Measurements from ENCODE around the gene TTYH1. TPM values are rescaled to one million over a fixed set of nuclear protein-coding genes. Genes with fewer than 3 reads are reported as not detected.
"Not testable (repeated sequence)": the region's sequence is repeated elsewhere in the genome, so short reads cannot be mapped to it uniquely, and the experiment has no call there.

The TTYH1 gene
- total RNA-seq: 1 to 10 TPM in 3 of 9 donors, under 1 TPM in 3, not detected in 3; 0.61 to 4.0 (median 1.2) TPM
- 1 to 10 TPM in 2 of 3 donors, not detected in 1; 1.6 to 1.7 TPM for polyA plus RNA-seq
- long read RNA-seq, donor 1: 0 reads
- long read RNA-seq, donor 2: 0 reads
- long read RNA-seq, donor 3: 0 reads
- long read RNA-seq, donor 4: 0 reads
- long read RNA-seq, donor 5: 0 reads
- long read RNA-seq, donor 6, partial matches to known transcripts: 1 of 1 reads
- long read RNA-seq, donor 6, other reads (novel, unspliced or antisense): 0 of 1 reads
- long read RNA-seq, donor 7: 0 reads
- long read RNA-seq, donor 8, partial matches to known transcripts: 0 of 1 reads
- long read RNA-seq, donor 8, other reads (novel, unspliced or antisense): 0 of 1 reads
- long read RNA-seq, donor 9: 0 reads
- long read RNA-seq, donor 10: 0 reads

DNA sequence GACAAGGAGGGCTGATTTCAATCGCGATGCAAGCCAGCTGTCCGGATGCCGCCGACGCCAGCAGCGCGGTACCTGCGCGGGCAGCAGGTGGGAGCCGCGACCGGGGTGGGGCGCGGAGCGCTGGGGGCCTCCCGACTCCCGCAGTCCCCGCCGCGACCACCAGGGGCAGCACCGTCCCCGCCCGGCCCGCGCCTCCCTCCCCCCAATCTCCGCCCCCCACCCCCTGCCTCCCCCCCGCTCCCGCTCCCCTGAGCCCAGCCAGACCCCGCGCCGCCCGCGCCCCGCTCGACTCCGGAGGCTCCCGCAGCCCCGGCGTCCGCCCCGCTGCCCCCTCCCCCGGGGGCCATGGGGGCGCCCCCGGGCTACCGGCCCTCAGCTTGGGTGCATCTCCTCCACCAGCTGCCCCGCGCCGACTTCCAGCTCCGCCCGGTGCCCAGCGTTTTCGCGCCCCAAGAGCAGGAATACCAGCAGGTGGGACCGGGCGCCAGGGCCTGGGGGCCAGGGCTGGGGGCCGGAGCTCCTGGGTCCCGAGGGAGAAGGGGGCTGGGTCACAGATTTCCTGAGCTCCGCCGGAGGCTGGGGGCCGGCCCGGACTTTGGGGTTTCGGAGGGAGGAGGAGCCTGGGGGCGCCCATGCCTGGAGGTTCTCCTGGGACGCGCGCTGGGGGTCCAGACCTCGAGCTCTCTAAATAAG lies at the start of gene TTYH1:
Gene TTYH1, plus strand, starts transcription at position 257 of the 693 bp plus-strand sequence. Its CDS starts 89 bp downstream, at position 346.
- Histone ChIP-seq H3K4me3 (no peak within 1 kb of the TSS), H3K4me1 (replicated peaks in 1 of 2) (peaks cover 0 to 5% of the 10 kb centered on the region in 2 donors), H3K9me3 (replicated peaks in 1 of 3) (no peaks in the 10 kb centered on the region), H3K27me3 (peaks cover 27% of the 10 kb centered on the region), H3K36me3 (replicated peaks in 1 of 2) (no peaks in the 10 kb centered on the region), H3K27ac (no peak within 1 kb of the TSS)
- WGBS, 4 donors: 2 to 5% (median 3%) methylated on average over 11 to 68 of the region's 68 CpGs
- no peak for TF ChIP-seq POLR2A (IDR thresholded peaks at IDR 0.05)
- TF ChIP-seq, protein P1, sequence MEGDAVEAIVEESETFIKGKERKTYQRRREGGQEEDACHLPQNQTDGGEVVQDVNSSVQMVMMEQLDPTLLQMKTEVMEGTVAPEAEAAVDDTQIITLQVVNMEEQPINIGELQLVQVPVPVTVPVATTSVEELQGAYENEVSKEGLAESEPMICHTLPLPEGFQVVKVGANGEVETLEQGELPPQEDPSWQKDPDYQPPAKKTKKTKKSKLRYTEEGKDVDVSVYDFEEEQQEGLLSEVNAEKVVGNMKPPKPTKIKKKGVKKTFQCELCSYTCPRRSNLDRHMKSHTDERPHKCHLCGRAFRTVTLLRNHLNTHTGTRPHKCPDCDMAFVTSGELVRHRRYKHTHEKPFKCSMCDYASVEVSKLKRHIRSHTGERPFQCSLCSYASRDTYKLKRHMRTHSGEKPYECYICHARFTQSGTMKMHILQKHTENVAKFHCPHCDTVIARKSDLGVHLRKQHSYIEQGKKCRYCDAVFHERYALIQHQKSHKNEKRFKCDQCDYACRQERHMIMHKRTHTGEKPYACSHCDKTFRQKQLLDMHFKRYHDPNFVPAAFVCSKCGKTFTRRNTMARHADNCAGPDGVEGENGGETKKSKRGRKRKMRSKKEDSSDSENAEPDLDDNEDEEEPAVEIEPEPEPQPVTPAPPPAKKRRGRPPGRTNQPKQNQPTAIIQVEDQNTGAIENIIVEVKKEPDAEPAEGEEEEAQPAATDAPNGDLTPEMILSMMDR (IDR thresholded peaks at IDR 0.05): peak in 2 of 6 experiments; percentile 10 to 29
- intact Hi-C loops (cut with DNase I): no loop called here
- no peak for DNase-seq

DNA sequence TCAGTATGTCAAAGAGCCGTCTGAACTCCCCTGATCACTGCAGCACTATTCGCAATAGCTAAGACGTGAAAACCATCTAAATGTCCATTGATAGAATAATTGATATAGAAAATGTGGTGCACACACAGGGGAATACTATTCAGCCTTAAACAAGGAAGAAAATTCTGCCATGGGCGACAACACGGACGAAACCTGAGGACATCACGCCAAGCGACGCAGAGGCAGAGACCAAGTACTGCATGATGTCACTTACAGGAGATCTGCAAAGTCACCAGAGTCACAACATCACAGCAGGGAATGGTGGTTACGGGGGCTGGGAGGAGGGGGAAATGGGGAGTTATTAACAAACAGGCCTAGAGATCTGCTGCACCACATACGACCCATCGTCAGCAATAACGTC lies 49.5 kb upstream of the TTYH1 start:
- H3K27me3 ChIP-seq; DNase-seq; H3K4me1 ChIP-seq (replicated peaks in 1 of 2); H3K9me3 ChIP-seq (replicated peaks in 1 of 3); H3K4me3 ChIP-seq; intact Hi-C loops (cut with DNase I); H3K36me3 ChIP-seq (replicated peaks in 1 of 2); H3K27ac ChIP-seq: not testable (repeated sequence)
- WGBS, 4 donors: 73 to 83% (median 82%) methylated on average over 12 to 13 of the region's 13 CpGs

DNA sequence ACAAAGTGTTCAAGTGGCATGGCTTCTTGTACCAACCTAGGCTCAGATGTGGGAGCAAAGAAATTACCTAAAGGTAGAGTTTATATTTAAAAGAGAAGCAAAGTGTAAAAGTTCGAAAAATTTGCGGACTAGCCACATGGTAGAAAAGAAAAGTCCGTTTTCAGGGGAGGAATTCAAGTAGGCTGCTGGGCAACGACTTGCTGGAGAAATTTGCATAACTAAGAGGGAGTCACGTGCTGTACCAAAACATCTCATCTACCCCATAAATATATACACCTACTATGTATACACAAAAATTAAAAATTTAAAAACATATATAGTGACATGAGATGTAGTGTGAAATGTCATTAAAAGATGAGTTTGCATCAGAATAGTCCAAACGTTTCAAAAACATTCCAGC lies 48.5 kb upstream of the TTYH1 start:
- intact Hi-C loops (cut with DNase I): no loop called here
- TF ChIP-seq, protein P1 (IDR thresholded peaks at IDR 0.05): no peak
- TF ChIP-seq POLR2A (IDR thresholded peaks at IDR 0.05): no peak
- Histone ChIP-seq H3K36me3 (replicated peaks in 1 of 2) (no peaks in the 10 kb centered on the region), H3K4me3 (no peak overlapping the region), H3K27ac (no peak overlapping the region), H3K27me3 (no peaks in the 10 kb centered on the region), H3K9me3 (replicated peaks in 1 of 3) (no peaks in the 10 kb centered on the region), H3K4me1 (replicated peaks in 1 of 2) (no peaks in the 10 kb centered on the region)
- WGBS, 4 donors: 48 to 60% (median 54%) methylated on average over 6 of the region's 6 CpGs
- DNase-seq: no peak

DNA sequence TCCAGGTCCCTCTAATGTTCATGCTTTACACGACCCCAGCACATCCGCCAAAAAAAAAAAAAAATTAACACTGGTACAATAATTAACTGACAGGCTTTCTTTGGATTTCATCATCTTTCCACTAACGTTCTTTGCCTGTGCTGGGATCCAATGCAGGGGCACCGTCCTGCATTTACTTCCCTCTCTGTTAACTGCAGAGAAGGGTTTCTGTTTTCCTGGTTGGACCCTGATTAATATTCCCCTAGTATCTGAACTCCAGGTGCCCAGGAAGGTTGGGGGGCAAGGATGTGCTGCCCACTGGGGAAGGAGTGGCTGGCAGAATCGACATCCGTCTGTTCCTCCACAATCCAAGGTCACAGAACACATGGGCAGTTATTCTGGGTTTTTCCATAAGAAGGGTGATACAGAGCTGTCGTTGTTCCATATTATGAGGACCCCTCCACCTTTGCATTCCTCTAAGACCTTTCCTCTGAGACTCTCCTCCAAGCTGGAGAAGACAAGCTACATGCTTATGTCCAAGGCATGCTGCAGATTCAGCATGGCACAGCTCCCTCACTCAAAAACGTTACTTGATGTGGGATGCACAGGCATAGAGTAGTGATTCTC lies 46.1 kb upstream of the TTYH1 start:
- intact Hi-C loops (cut with DNase I): no loop called here
- Histone ChIP-seq H3K27ac (peak overlapping the region in 4 of 5 donors; percentile 37 to 80 (median 47)), H3K4me3 (peak overlapping the region in 1 of 4 donors; percentile 26), H3K36me3 (replicated peaks in 1 of 2) (no peaks in the 10 kb centered on the region), H3K9me3 (replicated peaks in 1 of 3) (no peaks in the 10 kb centered on the region), H3K4me1 (replicated peaks in 1 of 2) (no peaks in the 10 kb centered on the region), H3K27me3 (no peaks in the 10 kb centered on the region)
- TF ChIP-seq, protein P1 (IDR thresholded peaks at IDR 0.05): no peak
- TF ChIP-seq POLR2A (IDR thresholded peaks at IDR 0.05): no peak
- 35 to 41% (median 37%) methylated on average over 8 of the region's 8 CpGs for WGBS, 4 donors
- no peak for DNase-seq

DNA sequence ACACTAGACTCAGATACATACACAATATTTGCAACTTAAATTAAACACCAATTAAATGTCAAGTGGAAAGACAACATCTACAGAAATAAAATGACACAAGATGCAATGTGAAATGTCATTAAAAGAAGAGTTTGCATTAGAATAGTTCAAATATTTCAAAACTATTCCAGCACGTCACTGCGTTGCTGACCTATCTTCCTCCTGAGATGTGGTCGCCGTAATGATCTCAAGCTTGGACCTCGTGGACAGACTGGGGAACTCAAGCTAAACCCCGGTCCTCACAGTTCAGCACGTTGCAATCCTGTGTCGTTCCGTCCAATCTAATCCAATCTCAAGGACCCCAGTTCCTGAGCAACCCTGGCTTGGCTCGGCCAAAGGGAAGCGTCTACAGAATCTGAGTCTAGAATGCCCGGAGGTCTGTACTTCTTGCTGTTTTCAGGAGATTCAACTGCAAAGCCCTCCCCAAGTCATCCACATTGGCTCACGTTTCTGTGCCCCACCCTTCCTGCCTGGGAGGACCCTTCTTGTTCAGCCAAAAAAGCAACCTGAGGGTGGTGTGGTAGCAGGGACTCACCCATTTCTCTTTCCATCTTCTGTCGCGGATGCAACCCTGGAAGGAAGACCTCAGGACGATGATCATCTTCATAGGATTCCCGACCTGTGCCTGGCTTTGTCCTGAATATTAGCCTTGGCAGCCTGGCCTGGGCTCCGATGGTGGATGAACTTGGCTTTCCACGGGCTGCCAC lies 45.4 kb upstream of the TTYH1 start:
- intact Hi-C loops (cut with DNase I); H3K9me3 ChIP-seq (replicated peaks in 1 of 3); H3K27me3 ChIP-seq; H3K36me3 ChIP-seq (replicated peaks in 1 of 2); H3K4me1 ChIP-seq (replicated peaks in 1 of 2); DNase-seq: not testable (repeated sequence)
- H3K27ac ChIP-seq: peak overlapping the region in 3 of 5 donors; percentile 41 to 80 (median 53)
- H3K4me3 ChIP-seq: peak overlapping the region in 1 of 4 donors; percentile 26
- 45 to 80% (median 56%) methylated on average over 7 to 14 of the region's 19 CpGs for WGBS, 4 donors

DNA sequence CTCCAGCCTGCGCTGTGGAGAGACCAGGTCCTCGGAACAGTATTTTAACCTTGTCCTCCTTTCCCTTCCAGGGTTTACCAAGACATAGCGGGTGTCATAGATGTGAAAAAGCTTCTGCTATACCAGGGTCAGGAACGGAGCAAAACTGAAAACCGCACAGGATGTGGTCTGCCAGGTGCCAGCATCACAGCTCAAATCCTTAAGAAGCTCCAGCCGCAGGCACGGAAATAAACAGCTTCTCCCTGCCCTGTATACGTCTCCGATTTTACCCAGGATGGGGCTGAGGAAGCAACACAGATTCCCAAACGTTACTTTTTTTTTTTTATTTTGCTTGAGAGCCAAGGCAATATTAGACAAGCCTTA lies 44.8 kb upstream of the TTYH1 start:
- H3K36me3 ChIP-seq (replicated peaks in 1 of 2); H3K4me1 ChIP-seq (replicated peaks in 1 of 2); DNase-seq; H3K27me3 ChIP-seq; H3K9me3 ChIP-seq (replicated peaks in 1 of 3); intact Hi-C loops (cut with DNase I); H3K4me3 ChIP-seq: not testable (repeated sequence)
- H3K27ac ChIP-seq: peak overlapping the region in 1 of 5 donors; percentile 22
- WGBS, 4 donors: 51 to 69% (median 63%) methylated on average over 6 to 8 of the region's 10 CpGs

DNA sequence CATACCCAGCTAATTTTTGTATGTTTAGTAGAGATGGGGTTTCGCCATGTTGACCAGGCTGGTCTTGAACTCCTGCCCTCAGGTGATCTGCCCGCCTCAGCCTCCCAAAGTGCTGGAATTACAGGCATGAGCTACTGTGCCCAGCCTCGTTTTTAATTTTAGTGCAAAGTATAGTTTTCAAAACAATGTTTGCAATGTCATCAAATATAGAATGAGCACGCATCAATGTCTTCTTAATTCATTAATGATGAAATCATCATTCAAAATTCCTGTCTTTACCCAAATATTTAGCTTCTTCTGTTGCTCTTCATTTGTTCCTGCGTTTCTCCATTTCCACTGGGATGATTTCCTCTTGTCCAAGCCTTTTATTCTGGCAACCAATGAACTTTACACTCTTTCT lies 43.8 kb upstream of the TTYH1 start:
- H3K4me3 ChIP-seq; H3K27me3 ChIP-seq; H3K36me3 ChIP-seq (replicated peaks in 1 of 2); DNase-seq; intact Hi-C loops (cut with DNase I); H3K9me3 ChIP-seq (replicated peaks in 1 of 3); H3K4me1 ChIP-seq (replicated peaks in 1 of 2): not testable (repeated sequence)
- WGBS, 4 donors: 63 to 75% (median 71%) methylated on average over 5 of the region's 5 CpGs
- peak overlapping the region in 1 of 5 donors; percentile 78 for H3K27ac ChIP-seq

Data from adrenal gland (tissue), 19 donors.